Stimulated activated CD4-positive, alpha-beta T cell treated with anti-CD3 and anti-CD28 coated beads, Interleukin-2, amount 100 ng/mL, for 4 hours (primary cell): ENCODE data around the gene CBR3.
"Not testable (repeated sequence)": the region's sequence is repeated elsewhere in the genome, so short reads cannot be mapped to it uniquely, and the experiment has no call there.

Experiments
- DNase-seq: peaks from one replicate; pipeline ENCODE4 v3.0.0-alpha.2; 2020; ENCODE audit warnings: low read depth

The CBR3 gene

DNA sequence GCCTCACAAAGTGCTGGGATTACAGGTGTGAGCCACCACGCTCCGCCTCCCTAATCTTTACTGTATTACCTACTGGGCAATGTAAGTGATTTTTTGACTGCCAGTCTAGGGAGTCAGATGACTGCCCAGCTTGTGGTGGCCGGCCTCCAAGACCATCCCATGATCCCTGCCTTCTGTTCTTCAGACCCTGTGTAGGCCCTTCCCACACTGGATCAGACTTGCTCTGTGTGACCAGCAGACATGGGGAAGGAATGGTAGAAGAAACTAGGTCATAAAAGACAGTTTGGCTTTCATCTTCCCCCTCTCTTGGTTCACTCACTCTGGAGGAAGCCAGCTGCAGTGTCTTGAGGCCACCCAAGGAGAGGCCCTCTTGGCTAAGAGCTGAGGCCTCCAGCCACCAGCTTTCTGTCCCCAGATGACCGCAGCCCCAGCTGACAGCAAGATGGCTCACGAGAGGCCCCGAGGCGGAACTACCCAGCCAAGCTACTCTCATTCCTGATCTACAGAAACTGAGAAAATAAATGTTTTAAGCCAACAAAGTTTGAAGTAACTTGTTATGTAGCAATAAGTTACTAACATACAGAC, 14.5 kb upstream of the CBR3 start:
- no peak for DNase-seq

DNA sequence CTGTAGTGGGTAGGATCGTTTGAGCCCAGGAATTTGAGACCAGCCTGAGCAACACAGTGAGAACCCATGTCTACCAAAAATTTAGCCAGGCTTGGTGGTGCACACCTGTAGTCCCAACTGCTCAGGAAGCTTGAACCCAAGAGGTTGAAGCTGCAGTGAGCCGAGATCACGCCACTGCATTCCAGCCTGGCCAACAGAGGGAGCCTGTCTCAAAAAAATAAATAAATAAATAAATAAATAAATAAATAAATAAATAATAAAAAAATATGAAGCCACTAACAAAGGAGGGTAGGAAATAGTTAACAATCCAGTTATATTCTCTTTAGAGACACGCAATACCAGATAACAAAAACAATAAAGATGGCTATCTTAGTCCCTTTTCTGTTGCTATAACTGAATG, 11.9 kb upstream of the CBR3 start:
- no peak for DNase-seq

DNA sequence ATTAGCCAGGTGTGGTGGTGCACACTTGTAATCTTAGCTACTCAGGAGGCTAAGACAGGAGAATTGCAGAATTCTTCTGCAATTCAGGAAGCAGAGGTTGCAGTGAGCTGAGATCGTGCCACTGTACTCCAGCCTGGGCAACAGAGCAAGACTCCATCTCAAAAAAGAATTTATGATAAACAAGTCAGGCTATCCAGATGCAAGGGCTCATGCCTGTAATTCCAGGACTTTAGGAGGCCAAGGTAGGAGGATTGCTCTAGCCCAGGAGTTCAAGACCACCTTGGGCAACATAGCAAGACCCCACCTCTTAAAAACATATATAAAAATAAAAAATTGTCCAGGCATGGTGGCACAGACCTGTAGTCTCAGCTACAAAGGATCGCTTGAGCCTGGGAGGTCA, 10.5 kb upstream of the CBR3 start:
- DNase-seq, result no peak

DNA sequence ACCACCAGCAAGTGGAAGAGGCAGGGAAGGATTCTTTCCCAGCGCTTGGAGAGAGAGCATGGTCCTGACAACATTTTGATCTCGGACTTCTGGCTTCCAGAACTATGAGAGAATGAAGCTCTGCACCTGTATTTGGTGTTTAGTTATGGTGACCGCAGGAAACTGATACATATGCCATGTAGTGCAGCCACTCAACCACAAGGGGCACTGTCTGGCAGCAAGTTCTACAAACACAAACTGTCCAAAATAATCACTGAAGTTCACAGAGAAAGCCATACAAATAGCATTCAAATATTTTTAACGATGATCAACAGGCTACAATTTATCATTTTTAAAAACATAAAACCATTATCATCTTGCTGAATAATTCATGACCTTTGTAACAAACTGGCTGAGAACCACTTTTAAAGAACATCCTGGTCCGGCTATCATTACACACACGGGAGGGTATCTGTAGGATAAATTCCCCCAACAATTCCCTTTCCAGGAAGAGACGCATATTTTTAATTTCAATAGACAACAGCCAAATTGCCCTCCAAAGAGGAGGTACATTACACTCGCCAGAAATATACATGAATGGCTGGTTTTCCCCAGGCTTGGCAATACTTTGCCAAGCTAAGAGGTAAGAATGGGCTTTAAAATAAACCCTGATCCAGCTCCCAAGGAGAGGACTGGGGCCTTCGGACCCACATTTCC, 9.2 kb upstream of the CBR3 start:
- peak; percentile 28 for DNase-seq

DNA sequence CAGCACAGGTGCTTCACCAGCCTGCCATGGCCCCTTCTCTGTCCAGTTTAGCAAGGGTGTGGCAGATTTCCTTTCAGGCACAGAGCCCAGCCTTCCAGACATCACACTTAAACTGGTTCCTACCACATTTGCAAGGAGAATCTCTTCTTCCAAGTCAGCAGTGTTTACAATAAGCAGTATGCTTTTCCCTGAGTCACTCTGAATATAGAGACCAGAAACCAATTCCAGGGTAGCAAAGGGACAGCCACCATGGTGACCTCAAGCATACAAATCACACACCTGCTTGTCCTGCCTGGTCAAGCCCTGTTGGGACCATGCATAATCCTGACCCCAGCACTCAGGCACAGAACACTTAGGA, 8.7 kb upstream of the CBR3 start:
- DNase-seq, result no peak

DNA sequence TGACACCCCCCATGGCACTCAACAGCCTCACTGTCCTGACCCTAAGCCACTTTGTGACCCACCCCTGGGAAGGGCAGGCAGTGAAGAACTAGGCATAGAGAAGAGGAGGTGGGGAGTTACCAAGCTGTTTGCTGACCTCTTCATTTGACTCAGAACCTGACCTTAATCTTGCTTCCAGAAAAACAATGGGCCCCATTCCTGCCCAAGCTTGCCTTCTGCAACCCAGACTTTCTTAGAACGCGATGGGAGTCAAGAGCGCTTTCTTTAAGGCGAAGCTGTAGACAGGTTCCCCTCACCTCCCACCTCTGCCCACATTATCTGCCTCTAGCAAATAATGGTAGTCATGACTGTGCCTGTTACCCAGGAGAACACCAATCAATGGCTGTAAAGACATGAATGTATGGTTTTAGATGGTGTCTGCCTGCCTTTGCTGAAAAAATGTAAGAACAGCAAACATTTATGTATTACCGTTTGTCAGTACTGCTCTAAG, 8.2 kb upstream of the CBR3 start:
- no peak for DNase-seq

DNA sequence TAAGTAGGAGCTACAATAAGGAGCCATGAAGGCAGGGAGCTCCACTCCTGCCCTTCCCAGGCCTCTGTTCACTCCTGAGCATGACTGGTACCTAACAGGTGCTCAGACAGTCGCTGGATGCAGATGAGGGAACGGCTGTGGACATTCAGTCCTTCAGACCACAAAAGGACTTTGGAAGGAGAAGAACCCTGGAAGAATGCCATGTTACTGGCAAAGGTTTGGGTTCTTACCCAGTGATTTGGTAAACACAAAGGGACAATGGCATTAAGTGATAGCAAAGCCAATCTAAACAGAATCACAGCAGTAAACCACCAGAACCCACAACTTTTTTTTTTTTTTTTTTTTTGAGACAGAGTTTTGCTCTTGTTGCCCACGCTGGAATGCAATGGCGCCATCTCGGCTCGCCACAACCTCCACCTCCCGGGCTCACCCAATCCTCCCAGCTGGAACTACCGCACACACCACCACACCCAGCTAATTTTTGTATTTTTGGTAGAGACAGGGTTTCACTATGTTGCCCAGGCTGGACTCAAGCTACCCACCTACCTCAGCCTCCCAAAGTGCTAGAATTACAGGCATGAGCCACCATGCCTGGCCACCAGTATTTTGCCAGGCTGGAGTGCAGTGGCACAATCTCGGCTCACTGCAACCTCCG, 7.5 kb upstream of the CBR3 start:
- no peak for DNase-seq

DNA sequence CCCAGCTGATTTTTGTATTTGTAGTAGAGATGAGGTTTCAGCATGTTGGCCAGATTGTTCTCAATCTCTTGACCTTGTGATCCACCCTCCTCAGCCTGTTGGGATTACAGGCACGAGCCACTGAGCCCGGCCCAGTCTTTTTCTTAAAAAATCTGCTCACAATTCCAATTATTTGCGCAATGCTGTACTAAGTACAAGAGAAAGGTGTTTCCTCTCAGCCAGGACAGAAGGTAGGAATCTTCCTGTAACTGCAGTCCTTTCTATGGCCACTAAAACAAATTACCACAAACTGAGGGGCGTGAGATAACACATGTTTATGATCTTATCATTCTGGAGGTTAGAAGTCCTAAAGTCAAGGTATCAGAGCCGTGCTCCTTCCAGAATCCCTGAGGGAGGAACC, 6.9 kb upstream of the CBR3 start:
- DNase-seq, result no peak

DNA sequence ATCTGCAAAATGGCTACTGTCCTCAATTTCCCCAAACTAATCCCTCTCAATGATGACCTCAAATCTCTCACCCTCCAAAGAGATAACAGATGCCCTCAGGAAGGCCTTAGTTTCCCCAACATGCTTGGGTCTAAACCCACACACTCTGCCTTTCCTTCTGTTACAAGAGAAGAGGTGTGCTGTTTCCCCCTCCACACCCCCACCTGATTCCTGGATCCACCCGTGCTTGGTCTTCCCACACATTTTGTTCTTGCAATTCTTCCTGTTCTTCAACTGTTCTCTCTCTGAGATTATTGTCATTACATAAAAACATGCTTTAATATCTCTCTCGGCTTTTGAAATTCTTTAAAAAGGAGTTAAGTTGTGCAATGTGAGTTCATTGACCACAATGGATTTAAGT, 5.7 kb upstream of the CBR3 start:
- DNase-seq, result no peak

DNA sequence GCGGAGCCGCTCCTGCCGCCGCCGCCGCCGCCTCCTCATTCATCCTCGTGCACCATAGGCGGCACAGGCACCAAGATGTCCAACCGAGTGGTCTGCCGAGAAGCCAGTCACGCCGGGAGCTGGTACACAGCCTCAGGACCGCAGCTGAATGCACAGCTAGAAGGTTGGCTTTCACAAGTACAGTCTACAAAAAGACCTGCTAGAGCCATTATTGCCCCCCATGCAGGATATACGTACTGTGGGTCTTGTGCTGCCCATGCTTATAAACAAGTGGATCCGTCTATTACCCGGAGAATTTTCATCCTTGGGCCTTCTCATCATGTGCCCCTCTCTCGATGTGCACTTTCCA, 4.5 kb upstream of the CBR3 start:
- not testable (repeated sequence) for DNase-seq

DNA sequence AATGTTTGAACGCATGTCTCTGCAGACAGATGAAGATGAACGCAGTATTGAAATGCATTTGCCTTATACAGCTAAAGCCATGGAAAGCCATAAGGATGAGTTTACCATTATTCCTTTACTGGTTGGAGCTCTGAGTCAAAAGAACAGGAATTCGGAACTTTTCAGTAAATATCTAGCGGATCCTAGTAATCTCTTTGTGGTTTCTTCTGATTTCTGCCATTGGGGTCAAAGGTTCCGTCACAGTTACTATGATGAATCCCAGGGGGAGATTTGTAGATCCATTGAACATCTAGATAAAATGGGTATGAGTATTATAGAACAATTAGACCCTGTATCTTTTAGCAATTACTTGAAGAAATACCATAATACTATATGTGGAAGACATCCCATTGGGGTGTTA, 4.0 kb upstream of the CBR3 start:
- not testable (repeated sequence) for DNase-seq

DNA sequence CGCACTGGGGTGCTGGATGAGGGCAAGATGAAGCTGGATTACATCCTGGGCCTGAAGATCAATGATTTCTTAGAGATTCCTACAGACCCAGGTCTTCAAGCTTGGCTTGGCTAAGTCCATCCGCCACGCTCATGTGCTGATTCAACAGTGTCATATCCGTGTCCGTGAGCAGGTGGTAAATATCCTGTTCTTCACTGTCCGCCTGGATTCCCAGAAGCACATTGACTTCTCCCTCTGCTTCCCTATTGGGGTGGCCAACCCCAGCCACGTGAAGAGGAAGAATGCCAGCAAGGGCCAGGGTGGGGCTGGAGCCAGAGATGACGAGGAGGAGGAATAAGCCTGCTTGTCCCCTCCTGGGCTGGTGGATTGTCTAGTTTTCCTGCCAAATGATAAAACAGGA, 2.2 kb upstream of the CBR3 start:
- DNase-seq, result no peak

DNA sequence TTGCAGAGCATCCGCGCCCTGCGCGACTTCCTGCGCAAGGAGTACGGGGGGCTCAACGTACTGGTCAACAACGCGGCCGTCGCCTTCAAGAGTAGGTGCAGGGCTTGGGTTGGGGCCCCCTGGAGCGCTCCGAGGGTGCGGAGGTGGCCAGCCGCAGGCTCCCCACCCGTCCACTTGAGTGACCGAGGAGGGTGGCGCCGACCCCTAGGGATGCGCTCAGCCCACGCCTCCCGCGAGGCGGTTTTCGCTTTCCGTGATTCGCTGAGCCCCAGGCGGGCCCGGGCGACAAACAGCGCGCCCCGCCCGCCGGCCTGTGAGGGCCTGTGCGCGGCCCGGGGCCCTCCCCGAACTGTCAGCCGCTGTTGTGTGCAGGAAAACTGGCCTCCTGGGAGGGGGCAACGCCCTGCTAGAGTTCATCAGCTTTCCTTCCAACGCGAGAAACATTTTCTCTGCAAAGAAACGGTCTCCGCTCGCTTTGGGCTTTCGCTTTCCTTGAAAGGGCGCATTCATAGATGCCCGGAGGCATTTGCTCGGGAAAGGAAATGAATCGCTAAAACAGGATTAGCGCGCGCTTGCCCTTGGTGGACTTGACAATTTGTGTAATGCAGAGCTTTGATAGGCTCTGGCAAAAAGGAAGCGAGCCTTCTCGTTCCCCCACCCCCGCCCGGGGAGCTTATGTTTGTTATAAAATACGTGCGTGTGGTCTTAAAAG, 668 bp downstream of the CBR3 start:
- DNase-seq, result peak; percentile 16

DNA sequence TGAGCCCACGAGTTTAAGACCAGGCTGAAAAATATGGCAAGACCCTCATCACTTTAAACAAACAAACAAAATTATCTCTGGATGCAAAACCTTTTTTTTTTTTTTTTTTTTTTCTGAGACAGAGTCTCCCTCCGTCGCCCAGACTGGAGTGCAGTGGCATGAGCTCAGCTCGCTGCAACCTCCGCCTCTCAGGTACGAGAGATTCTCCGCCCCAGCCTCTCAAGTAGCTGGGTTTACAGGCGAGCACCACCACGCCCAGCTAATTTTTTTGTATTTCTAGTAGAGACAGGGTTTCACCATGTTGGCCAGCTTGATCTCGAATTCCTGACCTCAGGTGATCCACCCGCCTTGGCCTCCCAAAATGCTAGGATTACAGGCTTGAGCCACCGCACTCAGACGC, 4.9 kb downstream of the CBR3 start:
- not testable (repeated sequence) for DNase-seq

DNA sequence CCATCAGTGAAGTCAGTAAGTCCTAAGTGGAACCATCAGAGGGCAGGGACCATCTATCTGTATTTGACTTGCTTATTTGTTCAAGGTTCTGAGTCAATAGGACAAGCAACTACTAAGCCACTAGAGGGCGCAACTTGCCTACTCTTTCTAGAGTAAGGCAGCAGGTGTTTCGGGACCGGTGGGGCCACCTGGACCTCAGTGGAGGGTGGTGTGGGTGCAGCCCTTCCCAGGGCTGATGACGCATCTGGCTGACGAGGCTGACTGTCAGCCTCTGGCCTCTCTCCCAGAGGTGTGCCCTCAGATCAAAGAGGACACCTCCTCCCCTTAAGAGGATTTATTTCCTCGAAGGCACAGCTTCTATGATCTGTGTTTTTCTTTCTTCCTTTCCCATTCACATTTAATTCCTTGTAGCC, 6.6 kb downstream of the CBR3 start:
- DNase-seq, result peak; percentile 90

DNA sequence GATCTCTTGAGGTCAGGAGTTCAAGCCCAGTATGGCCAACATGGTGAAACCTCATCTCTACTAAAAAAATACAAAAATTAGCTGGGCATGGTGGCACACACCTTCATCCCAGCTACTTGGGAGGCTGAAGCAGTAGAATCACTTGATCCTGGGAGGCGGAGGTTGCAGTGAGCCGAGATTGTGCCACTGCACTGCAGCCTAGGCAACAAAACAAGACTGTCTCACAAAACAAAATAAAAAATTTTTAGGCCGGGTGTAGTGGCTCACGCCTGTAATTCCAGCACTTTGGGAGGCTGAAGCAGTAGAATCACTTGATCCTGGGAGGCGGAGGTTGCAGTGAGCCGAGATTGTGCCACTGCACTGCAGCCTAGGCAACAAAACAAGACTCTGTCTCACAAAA, 9.4 kb downstream of the CBR3 start:
- not testable (repeated sequence) for DNase-seq

DNA sequence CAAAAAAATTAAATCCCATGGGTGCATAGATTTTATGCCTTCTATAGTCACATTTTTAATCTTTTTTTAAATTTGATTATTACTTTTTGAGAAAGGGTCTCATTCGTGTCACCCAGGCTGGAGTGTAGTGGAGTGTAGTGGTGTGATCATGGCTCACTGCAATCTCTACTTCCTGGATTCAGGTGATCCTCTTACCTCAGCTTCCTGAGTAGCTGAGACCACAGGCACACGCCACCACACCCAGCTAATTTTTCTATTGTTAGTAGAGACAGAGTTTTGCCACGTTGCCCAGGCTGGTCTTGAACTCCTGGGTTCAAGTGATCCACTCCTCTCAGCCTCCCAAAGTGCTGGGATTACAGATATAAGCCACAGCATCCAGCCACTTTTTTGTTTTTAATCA, 10.4 kb downstream of the CBR3 start:
- DNase-seq, result no peak

DNA sequence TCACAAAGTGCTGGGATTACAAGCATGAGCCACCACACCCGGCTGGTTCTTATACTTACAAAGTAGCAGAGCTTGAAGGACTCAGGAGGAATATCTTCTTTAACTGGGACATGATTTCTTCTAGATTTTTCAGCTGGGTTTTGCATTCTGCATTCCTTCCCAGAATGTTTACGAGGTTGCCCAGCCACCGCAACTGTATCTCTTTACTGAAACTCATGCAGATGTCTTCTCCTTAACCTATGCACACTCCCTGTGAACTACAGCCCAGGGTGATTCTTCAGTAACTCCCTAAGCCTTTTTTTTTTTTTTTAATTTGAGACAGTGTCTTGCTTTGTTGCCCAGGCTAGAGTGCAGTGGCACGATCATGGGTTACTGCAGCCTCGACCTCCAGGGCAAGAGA, 13.0 kb downstream of the CBR3 start:
- no peak for DNase-seq

DNA sequence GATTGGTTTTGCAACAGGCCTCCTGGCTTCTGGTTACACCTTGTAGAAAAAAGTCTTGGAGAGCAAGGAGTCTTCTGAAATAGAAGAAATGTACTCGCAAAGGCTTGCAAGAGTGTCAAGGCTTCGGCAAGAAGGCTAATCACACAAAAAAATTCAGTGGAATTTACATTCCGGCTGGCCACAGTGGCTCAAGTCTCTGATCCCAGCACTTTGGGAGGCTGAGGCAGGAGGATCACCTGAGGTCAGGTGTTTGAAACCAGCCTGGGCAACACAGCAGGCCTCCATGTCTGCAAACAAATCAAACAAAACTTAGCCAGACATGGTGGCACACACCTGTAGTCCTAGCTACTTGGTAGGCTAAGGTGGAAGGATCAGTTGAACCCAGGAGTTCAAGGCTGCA, 14.0 kb downstream of the CBR3 start:
- no peak for DNase-seq

DNA sequence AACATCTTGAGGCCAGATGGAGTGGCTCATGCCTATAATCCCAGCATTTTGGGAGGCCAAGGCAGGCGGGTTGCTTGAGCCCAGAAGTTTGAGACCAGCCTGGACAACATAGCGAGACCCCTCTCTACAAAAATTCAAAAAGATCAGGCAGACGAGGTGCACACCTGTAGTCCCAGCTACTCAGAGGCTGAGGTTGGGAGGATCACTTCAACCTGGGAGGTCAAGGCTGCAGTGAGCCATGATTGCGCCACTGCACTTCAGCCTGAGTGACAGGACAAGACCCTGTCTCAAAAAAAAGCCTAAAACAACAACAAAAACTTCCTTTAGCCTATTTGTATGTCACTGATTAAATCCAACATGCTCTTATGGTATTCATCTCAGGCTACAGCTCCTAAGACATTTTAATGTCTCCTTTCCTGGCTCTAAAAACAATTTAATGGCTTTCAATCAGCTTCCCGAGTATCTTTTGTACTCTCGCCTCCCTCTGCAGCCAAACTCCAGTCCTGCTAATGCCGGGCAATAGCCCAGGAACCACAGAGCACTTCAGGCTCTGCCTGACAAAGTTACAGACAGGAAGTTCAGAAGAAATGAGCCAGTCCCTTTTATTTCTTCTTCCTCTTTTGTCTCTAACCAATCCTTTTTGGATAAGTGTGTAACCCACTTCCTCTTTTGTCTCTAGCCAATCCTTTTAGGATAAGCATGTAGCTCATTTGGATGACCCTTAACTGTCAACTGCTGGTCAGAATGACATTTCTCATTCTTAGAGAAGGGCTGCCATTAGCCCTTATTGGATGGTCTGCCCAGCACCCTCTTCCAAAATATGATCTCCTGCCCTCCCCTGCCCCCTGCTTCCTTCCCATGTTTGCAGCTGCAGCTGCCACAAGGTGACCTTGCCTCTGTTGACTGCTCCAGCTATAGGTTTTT, 15.2 kb downstream of the CBR3 start:
- DNase-seq, result no peak

DNA sequence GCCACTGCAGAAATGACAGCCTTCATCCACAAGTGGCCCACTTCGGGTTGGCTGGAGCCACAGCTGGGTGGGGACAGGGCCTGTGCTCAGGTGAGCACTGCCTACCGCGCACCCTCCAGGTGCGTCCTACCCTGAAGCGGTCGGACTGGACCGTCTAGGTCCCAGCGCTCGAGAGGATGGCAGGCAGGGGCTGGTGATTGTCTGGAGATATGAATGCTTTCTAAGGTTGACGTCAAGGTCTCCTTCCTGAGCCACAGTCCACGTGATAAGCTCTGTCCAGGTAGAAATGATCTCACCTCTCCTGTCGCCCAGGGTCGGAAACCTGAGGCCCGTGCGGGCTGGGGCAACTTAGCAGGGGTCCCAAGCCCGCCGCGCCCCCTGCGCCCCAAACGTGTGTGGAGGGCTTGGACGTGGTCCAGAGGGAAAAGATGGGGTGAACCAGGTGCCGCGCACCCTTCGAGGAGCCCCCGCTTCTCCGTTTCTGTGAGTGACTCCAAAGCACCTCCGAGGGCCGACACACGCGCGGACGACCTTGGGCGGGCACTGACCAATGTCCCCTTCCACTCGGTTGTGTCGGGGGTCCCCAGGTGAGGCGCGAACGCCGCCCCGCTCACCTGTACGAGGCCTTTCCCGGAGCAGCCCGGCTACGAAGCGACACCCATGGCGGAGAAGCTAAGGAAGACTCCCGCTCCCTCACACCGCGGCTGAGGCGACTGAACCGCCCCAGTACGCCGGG, 20.9 kb downstream of the CBR3 start:
- no peak for DNase-seq
